Activated gamma-delta T cell treated with Interleukin-2 at 50 U/mL for 16 hours (primary cell): ENCODE measurements around the gene CANT1.

ENCODE experiments used
- DNase-seq: peaks from one replicate; pipeline ENCODE4 v3.0.0-alpha.2; 2020

Gene CANT1

DNA sequence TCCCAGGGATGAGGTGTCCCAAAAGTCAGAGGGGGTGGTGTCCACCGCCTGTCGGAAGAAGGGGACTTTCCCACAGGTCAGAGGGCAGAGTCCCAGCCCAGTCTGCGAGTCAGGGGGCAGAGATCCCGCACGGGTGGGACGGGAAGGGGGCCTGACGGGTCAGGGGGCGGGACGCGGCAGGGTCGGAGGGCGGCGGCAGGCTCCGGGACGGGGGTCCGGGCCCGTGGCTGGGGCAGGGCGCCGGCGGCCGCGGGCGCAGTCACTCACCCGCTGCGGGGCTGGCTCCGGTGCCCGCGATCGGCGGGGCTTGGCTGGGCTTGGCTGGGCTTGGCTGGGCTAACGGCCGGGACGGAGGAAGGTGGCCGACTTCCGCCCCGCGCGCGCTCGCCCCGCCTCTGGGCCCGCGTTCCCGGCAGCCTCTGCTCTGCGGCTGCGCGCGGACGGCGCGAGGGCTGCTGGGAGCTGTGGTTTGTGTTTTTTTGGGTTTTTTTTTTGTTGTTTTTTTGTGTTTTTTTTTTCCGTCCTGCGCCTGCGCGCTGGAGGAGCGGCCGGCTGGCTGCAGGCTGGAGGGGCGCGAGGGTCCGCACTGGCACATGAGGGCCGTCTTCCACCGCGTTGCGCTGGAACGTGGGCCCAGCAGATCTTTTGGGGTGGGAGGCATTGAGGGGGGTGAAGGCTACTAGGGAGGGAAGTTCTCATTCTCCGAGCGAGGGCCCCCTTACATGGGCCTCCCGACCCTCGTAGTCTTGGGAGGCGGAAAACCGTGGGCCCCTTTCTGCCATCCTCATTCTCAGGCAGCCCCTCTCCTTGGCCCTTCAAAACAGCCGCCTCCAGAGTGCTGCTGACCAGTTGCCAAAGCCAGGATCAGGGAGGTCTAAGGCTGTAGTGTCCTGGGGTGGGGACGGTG is at the start of gene CANT1:
TSS of gene CANT1 (minus strand) at position 368 of the 907 bp plus-strand sequence. CDS start 12,142 bp downstream, outside the sequence.
- peak; percentile 81 for DNase-seq

DNA sequence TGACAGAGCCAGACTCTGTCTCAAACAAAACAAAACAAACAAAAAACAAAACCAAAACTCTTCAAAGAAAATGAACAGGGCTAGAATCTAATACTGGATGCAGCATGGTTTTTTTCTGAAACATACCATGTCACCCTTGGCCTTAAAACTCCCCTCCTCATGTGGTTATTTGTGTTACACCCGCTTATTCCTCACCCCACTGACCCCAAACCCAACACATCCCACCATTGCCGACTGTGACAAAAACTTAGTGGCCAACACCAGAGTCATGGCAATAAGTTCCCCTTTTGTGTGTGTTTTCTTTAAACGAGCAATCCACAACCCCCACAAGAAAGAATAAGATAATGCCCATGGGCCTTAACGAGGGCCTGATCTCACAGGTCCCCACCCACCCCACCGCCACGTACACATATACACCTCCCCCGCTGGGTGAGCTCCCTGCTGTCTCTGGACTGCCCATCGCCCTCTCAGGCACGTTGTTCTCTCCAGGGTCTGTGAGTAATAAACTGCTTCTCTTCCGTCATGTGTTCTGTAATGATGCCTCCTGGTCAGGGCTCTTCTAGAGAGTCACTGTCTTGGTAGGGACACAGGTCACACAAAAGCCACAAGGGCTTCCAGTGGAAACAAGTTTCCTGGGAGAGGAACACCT is 48.3 kb upstream of the CANT1 start:
- DNase-seq, result no peak

DNA sequence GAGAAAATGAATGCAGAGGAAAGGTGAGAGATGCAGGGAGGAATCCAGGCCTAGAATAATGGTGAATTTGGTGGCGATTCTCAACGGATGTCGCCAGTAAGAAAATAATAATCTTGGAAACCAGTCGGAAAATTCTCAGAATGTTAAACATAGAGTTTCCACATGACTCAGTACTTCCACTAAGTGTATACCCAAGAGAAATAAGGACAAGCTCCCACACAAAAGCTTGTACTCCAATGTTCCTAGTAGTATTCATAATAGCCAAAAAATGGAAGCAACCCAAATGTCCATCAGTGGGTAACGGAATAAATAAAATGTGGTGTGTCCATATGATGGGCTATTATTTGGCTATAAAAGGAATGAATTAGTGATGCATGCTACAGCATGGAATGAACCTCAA is 45.6 kb upstream of the CANT1 start:
- no peak for DNase-seq

DNA sequence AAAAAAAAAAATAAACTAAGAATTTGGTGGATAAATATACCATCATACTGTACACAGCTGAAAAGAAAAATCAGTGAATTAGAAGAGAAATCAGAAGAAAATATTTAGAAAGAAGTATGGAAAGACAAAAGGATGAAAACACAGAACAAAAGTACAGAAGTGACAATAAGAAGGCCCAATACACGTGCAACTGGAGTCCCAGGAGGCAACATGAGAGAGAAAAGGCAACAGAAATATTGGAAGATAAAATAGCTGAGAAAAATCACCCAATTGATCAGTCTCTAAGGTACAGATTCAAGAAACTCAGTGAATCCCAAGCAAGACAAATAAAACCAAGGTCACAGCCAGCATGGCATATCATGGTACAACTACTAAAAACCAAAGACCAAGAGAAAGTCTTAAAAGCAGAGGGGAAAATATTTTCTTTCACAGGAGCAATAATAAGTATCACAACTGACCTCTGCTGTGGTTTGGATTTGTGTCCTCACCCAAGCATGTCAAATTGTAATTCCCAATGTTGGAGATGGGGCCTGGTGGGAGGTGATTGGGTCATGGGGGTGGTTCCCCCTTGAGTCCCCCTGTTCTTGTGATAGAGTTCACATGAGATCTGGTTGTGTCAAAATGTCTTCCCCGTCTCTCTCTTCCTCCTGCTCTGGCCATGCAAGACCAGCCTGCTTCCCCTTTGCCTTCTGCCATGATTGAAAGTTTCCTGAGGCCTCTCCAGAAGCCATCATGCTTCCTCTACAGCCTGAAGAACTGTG is 44.8 kb upstream of the CANT1 start:
- DNase-seq, result no peak

DNA sequence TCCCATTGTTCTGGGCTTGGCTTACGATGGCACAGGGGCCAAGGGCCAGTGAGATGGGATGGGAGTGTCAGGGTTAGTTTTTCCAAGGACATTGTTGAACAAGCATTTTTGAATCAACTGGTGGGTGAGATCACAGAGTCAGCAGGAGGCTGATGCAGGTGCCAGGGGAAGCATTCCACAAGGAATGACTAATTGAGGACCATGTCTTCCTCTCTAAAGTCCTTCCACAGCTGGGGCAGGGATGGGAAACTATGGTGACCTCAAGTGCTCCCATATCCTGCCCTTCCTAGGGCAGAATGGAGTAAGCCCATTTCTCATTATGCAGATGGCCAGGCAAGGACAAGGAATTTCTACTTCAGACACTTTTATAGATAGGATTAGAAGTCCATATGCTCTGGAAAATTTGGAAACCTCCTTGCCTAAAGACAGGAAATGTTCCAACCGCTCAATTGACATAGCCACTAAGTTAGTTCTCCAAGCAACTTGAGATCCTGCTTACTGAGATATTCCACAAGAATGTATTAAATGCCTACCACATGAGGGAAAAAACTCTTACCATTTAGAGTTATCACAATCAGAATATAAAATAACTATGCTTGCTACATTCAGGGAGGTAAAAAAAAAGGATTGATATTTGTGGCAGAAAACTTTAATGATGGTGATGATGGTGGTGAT is 43.8 kb upstream of the CANT1 start:
- no peak for DNase-seq

DNA sequence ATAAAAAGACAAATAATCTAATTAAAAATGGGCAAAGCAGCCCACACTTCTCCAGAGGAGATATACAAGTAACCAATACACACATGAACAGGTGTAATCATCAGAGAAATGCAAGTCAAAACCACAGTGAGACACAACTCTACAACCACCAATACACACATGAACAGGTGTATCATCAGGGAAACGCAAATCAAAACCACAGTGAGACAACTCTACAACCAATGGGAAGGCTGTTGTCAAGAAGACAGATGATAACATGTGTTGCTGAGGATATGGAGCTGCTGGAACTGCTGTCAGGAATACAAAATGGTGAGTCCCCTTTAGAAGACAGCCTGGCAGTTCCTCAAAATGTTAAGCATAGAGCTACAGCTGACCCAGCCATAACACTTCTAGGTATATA is 42.6 kb upstream of the CANT1 start:
- DNase-seq, result no peak

DNA sequence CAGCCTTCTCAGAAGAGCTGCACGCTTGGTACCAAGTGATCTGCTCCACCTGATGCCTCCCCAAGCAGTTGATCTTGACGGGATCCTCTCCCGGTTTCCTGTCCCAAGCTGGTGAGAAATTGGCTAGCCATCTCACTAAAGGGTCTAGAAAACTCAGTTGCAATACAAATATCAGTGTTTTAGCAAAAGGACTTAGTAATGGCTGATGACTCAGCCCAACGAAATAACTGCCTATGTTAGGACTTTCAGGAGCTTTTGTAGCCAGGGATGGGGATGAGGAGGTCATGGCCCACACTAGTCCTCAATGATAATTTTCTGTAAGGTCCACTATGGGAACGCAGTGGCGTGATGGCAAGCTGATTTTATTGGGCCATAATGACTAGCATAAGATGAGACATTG is 41.7 kb upstream of the CANT1 start:
- DNase-seq, result no peak

DNA sequence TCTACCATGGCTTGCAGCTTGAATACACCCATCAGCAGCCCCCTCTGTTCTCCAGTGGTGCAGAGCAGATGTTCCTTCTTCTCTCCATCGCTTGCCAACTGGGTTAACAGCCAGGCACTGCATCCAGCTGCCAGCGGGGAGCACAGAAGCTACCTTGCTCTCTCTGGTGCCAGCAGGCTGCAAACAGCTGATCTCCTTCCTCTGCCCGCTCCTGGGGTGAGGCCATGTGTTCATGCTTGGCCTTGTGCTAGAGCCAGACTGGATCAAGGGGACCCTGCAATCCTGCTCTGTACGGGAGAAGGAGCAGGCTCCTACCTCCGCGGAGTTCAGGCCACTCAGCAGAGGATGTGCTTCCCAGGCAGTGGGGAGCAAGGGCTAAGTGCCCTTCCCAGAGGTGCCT is 41.0 kb upstream of the CANT1 start:
- no peak for DNase-seq

DNA sequence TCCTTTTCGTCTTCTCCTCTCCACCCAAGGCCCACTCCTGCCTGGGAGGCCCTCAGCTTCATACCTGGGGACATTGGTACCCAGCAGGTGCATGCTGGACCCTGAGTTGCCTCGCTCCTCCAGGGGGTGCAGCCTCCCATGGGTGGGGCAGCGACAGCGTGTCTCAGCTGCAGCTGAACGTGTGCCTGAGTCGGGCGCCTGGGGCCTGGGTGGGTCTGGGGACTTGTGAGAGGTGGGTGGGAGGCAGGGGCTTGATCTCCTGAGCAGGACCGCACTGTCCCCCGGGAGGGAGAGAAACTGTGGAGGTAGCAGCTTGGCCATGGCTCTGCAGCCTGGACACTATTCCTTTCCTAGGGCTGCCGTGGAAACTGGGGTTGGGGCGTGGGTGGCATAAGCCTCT is 40.3 kb upstream of the CANT1 start:
- DNase-seq, result no peak

DNA sequence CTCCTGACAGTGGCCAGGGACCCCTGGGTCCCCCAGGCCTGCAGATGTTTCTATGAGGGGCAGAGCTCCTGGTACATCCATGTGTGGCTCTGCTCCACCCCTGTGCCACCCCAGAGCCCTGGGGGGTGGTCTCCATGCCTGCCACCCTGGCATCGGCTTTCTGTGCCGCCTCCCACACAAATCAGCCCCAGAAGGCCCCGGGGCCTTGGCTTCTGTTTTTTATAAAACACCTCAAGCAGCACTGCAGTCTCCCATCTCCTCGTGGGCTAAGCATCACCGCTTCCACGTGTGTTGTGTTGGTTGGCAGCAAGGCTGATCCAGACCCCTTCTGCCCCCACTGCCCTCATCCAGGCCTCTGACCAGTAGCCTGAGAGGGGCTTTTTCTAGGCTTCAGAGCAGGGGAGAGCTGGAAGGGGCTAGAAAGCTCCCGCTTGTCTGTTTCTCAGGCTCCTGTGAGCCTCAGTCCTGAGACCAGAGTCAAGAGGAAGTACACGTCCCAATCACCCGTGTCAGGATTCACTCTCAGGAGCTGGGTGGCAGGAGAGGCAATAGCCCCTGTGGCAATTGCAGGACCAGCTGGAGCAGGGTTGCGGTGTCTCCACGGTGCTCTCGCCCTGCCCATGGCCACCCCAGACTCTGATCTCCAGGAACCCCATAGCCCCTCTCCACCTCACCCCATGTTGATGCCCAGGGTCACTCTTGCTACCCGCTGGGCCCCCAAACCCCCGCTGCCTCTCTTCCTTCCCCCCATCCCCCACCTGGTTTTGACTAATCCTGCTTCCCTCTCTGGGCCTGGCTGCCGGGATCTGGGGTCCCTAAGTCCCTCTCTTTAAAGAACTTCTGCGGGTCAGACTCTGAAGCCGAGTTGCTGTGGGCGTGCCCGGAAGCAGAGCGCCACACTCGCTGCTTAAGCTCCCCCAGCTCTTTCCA is 39.5 kb upstream of the CANT1 start:
- DNase-seq, result no peak

DNA sequence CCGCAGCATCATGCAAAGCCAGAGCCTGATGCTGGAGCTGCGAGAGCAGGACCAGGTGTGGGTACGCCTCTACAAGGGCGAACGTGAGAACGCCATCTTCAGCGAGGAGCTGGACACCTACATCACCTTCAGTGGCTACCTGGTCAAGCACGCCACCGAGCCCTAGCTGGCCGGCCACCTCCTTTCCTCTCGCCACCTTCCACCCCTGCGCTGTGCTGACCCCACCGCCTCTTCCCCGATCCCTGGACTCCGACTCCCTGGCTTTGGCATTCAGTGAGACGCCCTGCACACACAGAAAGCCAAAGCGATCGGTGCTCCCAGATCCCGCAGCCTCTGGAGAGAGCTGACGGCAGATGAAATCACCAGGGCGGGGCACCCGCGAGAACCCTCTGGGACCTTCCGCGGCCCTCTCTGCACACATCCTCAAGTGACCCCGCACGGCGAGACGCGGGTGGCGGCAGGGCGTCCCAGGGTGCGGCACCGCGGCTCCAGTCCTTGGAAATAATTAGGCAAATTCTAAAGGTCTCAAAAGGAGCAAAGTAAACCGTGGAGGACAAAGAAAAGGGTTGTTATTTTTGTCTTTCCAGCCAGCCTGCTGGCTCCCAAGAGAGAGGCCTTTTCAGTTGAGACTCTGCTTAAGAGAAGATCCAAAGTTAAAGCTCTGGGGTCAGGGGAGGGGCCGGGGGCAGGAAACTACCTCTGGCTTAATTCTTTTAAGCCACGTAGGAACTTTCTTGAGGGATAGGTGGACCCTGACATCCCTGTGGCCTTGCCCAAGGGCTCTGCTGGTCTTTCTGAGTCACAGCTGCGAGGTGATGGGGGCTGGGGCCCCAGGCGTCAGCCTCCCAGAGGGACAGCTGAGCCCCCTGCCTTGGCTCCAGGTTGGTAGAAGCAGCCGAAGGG is 38.6 kb upstream of the CANT1 start:
- DNase-seq, result no peak

DNA sequence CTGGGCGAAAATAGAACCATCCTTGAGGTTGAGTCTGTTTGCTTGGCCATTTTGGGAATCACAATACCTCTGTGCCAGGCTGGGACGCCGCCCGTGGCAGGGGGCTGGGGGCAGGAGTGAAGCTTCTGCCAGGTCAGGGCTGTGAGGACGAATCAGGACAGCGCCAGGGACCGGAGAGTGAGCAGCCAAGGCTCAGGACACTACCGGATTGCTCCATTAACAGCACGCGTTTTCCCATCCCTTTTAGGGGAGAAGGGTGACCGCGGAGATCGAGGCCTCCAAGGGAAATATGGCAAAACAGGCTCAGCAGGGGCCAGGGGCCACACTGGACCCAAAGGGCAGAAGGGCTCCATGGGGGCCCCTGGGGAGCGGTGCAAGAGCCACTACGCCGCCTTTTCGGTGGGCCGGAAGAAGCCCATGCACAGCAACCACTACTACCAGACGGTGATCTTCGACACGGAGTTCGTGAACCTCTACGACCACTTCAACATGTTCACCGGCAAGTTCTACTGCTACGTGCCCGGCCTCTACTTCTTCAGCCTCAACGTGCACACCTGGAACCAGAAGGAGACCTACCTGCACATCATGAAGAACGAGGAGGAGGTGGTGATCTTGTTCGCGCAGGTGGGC is 37.8 kb upstream of the CANT1 start:
- DNase-seq, result no peak

DNA sequence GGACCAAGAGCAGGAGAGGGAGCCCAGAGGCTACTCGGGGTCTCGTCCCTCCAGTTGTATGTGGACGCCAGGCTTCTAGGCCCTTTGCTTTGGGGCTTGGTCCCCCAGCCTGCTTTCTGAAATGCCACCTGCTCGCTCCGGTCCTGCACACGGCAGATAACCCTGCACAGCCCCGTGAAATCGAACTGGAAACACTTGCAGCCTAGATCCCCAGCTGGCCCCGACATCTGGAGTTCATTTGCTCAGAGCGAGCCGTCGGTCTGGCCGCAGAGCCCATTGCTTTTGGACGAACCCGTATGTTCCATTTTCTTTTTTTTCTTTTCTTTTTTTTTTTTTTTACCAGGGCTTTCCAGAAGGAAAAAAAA is 37.3 kb upstream of the CANT1 start:
- DNase-seq, result no peak

DNA sequence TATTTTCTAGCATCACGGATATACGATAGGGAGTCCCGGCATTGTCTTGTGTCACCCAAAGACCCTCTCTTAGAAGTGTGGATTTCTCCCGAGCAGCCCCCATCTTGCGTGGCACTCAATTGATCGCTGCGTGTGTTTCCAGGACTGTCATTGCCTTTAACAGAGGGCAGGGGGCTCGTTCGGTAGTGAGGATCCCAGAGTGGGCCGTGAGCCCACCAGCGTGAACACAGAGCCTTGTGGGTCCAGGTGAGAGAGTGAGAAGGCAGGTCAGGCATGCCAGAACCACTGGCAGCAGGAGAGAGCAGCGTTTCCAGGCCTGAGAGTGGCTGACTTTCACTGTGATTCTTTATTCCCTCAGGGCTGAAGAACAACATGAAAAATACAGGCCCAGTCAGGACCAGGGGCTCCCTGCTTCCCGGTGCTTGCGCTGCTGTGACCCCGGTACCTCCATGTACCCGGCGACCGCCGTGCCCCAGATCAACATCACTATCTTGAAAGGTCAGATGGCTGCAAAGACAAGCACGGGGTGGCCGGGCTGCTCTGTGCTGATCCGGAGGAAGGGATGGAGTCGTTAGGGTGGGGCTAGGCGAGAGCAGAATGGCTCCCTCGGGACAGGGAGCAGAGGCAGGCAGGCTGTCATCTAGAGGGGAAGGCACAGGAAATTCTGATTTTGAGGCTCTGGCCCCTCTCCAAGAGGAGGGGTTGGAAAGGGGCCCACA is 36.8 kb upstream of the CANT1 start:
- no peak for DNase-seq

DNA sequence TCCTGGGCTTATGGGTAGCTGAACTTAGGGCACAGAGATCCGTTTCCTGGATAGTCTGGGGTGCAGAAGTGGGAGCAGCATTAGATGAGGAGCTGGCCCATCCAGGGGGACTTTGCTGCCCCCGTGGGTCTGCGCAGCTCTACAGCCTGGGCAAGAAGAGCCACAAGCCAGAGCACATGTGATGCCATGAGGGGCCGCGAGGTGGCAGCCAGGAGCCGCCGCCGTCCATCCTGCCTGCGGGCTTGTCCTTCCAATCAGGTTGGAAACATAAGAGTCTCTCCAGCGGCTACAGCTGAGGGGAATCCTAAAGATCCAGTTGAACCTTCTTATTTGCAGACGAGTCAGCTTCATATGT is 36.3 kb upstream of the CANT1 start:
- DNase-seq, result peak; percentile 57

DNA sequence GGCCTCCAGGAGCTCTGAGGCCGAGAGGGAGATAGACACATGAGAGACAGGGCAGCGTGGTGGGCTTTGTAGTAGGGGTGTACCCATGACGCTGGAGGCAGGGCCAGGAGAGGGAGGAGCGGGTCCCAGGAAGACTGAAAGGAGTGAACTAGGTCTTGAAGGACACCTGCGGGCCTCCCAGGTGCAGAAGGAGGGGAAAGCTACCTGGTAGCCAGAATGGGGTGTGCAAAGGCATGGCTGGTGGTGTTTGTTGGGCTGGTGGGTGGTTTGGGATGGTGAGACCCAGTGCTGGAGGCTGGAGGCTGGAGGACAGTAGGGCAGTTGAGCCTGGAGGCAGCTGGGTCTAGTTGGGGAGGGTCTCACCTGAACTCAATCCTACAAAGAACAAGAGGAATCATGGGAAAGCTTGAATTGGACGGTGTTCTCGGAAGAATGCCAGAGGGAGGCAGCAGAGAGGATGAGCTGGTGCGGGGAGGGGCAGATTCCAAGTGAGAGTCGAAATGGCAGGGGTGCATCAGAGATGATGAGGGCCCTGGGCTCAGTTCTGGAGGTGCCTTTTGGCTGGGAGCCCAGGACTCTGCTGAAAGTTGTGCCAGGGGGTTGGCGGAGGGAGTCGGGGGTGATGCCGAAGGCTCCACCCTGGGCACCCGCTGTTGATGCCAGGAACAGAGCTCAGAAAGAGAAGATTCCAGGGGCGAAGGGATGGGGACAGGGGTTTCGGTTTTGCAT is 35.6 kb upstream of the CANT1 start:
- no peak for DNase-seq

DNA sequence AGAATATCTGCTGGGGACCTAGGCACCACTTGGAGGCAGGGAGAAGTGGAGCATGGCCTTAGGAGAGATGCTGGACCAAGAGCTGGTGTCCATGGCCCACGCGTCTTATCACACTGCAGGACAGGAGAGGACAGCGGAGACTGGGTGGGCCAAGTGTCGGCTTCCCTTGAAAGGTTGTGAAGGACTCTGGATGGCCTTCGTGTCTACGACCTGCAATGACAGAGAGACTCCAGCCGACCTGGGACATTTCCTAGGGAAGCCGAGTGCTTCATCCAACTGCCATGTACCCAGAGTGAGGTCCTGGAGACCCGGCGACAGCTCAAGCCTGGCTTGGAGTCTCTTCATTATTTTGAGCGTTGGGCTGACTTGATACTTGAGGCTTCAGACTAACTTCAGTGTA is 34.9 kb upstream of the CANT1 start:
- DNase-seq, result no peak

DNA sequence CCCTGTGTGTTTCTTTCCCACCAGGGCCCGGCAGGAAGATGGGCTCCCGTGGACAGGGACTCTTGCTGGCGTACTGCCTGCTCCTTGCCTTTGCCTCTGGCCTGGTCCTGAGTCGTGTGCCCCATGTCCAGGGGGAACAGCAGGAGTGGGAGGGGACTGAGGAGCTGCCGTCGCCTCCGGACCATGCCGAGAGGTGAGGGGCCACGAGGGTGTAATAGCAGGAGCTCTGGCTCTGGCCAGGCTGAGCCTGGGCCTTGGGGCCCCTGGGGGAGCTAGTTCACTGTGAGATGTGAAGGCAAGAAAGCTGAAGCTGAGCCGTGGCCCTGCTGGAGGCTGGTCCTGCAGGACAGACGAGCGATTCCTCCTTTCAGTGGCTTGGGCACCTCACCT is 34.4 kb upstream of the CANT1 start:
- no peak for DNase-seq
